Measurements from ENCODE around the gene IZUMO1. TPM values are rescaled to one million over a fixed set of nuclear protein-coding genes. Genes with fewer than 3 reads are reported as not detected.

IZUMO1 gene
- total and polyA plus RNA-seq, 9 of the 15 experiments (the other 6 are each of a cell fraction or from before 2014, with no cell fraction given) = 0.14 to 2.1 (median 0.73) TPM

DNA sequence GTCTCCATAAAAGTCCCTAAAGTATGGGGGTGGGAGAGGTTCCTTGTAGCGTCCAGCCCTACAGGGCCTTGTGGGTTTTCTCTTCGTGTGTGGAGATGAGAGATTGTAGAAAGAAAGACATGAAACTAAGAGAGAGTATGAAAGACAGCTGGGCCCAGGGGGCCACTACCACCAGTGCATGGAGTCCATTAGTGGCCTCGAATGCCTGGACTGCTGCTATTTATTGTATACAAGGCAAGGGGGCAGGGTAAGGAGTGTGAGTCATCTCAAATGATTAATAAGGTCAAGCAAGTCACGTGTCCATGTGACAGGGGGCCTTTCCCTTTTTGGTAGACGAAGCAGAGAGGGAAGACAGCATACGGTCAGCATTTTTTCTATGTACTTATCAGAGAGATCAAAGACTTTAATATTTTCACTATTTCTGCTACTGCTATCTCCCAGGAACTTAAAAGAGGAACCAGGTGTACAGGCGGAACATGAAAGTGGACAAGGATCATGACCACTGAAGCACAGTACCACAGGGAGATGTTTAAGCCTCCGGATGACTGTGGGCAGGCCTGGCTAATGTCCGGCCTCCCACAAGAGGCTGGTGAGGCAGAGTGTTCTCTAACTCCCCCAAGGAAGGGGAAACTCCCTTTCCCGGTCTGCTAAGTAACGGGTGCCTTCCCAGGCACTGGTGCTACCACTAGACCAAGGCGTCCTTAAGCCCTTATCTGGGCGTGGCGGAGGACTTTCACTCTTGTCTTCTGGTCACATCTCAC is 34.1 kb upstream of the IZUMO1 start (continued):
- TF ChIP-seq, protein P1, sequence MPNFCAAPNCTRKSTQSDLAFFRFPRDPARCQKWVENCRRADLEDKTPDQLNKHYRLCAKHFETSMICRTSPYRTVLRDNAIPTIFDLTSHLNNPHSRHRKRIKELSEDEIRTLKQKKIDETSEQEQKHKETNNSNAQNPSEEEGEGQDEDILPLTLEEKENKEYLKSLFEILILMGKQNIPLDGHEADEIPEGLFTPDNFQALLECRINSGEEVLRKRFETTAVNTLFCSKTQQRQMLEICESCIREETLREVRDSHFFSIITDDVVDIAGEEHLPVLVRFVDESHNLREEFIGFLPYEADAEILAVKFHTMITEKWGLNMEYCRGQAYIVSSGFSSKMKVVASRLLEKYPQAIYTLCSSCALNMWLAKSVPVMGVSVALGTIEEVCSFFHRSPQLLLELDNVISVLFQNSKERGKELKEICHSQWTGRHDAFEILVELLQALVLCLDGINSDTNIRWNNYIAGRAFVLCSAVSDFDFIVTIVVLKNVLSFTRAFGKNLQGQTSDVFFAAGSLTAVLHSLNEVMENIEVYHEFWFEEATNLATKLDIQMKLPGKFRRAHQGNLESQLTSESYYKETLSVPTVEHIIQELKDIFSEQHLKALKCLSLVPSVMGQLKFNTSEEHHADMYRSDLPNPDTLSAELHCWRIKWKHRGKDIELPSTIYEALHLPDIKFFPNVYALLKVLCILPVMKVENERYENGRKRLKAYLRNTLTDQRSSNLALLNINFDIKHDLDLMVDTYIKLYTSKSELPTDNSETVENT (CRISPR knock-in tag; IDR thresholded peaks at IDR 0.05) = no peak

GRCh38 chr19:48779636-48780035 is 32.9 kb upstream of the IZUMO1 start:
- ChIA-PET POLR2A (interaction anchor here (0.6 to 2.0 kb wide), 5 partner anchors 9 to 113 kb away, joined by 3 to 6 read pairs (median 3); partner anchors contain the start of gene IZUMO1), CTCF (ENCODE audit: low intra/inter-chr PET ratio) (no interaction called here)
- Histone ChIP-seq H3K27ac (ENCODE audit: extremely low read depth, low read depth, low read length) (no peak overlapping the region), H3K79me2 (ENCODE audit: control insufficient read depth, insufficient read depth, low read length) (no peaks in the 10 kb centered on the region), H3K36me3 (ENCODE audit: control insufficient read depth, insufficient read depth, low read length) (no peaks in the 10 kb centered on the region), H3K4me1 (replicated peaks in 1 of 2; ENCODE audit: control insufficient read depth in 2 of 2, insufficient read depth in 2 of 2, low read length in 2 of 2) (peaks cover 22 to 30% of the 10 kb centered on the region in 2 experiments), H3K9me3 (replicated peaks; ENCODE audit: control insufficient read depth, insufficient read depth, low read depth, low read length) (no peaks in the 10 kb centered on the region), H2AFZ (ENCODE audit: low read depth, low read length) (no peak overlapping the region), H3K4me3 (no peak overlapping the region), H3K4me2 (ENCODE audit: insufficient read depth, low read length) (no peak overlapping the region), H3K27me3 (ENCODE audit: control insufficient read depth in 2 of 2, insufficient read depth in 2 of 2, low read length in 2 of 2) (no peaks in the 10 kb centered on the region), H4K20me1 (replicated peaks; ENCODE audit: control insufficient read depth, insufficient read depth, low read length) (no peaks in the 10 kb centered on the region), H3K9ac (ENCODE audit: insufficient read depth in 1 of 2, low read depth in 2 of 2, low read length in 2 of 2) (no peak overlapping the region), H3K9me1 (ENCODE audit: control insufficient read depth, insufficient read depth, low read length) (no peaks in the 10 kb centered on the region)
- in situ Hi-C loops (cut with MboI) = loop anchor here (5.0 kb wide), 1 partner anchor 132 kb away; the partner anchor contains the start of gene CA11
- DNase-seq (ENCODE audit: extremely low read depth in 1 of 4, low spot score in 3 of 4) (peak; percentile 46 to 70 (median 54)), FAIRE-seq (no peak), ATAC-seq (peak; percentile 28; the same call in 1 of the 3 replicates)
- no TSS peak for BruUV-seq (replicated peaks)
- intact Hi-C loops (cut with micrococcal nuclease) = loop anchor here (2.0 to 10.0 kb wide), 4 partner anchors 25 to 445 kb away; partner anchors contain the start of genes FGF21 and RASIP1
- WGBS (ENCODE audit: insufficient coverage, low coverage, missing lambda C conversion rate) = 32% methylated on average over 1 of the region's 1 CpG
- no peak for TF ChIP-seq NR1H2 (CRISPR knock-in tag; IDR thresholded peaks at IDR 0.05)
- TF ChIP-seq, protein P2, sequence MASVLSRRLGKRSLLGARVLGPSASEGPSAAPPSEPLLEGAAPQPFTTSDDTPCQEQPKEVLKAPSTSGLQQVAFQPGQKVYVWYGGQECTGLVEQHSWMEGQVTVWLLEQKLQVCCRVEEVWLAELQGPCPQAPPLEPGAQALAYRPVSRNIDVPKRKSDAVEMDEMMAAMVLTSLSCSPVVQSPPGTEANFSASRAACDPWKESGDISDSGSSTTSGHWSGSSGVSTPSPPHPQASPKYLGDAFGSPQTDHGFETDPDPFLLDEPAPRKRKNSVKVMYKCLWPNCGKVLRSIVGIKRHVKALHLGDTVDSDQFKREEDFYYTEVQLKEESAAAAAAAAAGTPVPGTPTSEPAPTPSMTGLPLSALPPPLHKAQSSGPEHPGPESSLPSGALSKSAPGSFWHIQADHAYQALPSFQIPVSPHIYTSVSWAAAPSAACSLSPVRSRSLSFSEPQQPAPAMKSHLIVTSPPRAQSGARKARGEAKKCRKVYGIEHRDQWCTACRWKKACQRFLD (CRISPR knock-in tag; IDR thresholded peaks at IDR 0.05) = no peak
- no peak for TF ChIP-seq IRF2 (CRISPR knock-in tag; IDR thresholded peaks at IDR 0.05)
- no peak for TF ChIP-seq PTTG1 (tag; IDR thresholded peaks at IDR 0.05; ENCODE audit: low read depth)
- TF ChIP-seq HCFC1 (IDR thresholded peaks at IDR 0.05; ENCODE audit: low read depth, low read length) = no peak
- no peak for TF ChIP-seq BMI1 (IDR thresholded peaks at IDR 0.05; ENCODE audit: low read length)
- TF ChIP-seq, protein P3, sequence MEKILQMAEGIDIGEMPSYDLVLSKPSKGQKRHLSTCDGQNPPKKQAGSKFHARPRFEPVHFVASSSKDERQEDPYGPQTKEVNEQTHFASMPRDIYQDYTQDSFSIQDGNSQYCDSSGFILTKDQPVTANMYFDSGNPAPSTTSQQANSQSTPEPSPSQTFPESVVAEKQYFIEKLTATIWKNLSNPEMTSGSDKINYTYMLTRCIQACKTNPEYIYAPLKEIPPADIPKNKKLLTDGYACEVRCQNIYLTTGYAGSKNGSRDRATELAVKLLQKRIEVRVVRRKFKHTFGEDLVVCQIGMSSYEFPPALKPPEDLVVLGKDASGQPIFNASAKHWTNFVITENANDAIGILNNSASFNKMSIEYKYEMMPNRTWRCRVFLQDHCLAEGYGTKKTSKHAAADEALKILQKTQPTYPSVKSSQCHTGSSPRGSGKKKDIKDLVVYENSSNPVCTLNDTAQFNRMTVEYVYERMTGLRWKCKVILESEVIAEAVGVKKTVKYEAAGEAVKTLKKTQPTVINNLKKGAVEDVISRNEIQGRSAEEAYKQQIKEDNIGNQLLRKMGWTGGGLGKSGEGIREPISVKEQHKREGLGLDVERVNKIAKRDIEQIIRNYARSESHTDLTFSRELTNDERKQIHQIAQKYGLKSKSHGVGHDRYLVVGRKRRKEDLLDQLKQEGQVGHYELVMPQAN (IDR thresholded peaks at IDR 0.05; ENCODE audit: borderline replicate concordance) = no peak
